ENCODE results near the gene CDKN2A.

DNA sequence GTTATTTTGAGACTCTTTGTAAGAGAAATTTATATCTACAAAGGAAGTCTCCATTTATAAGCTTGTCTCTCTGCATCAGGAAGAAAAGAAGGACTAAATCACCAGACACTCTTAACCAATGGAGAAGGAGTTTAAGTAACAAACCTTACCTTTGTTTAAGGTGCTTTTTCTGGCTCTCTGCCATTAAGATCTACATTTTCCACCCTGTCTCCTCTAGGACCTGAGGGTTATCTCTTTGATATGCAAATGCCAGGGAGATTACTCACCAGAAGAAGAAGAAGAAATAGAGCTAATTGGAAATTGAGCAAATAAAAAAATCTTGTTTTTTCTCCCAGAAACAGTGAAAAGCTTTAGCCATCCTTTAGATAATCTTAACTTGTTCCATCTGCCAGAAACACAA lies 60.9 kb downstream of the CDKN2A start:
- TF ChIP-seq, protein P1, sequence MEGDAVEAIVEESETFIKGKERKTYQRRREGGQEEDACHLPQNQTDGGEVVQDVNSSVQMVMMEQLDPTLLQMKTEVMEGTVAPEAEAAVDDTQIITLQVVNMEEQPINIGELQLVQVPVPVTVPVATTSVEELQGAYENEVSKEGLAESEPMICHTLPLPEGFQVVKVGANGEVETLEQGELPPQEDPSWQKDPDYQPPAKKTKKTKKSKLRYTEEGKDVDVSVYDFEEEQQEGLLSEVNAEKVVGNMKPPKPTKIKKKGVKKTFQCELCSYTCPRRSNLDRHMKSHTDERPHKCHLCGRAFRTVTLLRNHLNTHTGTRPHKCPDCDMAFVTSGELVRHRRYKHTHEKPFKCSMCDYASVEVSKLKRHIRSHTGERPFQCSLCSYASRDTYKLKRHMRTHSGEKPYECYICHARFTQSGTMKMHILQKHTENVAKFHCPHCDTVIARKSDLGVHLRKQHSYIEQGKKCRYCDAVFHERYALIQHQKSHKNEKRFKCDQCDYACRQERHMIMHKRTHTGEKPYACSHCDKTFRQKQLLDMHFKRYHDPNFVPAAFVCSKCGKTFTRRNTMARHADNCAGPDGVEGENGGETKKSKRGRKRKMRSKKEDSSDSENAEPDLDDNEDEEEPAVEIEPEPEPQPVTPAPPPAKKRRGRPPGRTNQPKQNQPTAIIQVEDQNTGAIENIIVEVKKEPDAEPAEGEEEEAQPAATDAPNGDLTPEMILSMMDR (IDR thresholded peaks at IDR 0.05; ENCODE audit: poor library complexity, severe bottlenecking), result no peak
- TF ChIP-seq RAD21 (conservative IDR thresholded peaks at IDR 0.05), result no peak
- TF ChIP-seq EP300 (conservative IDR thresholded peaks at IDR 0.05; ENCODE audit: poor library complexity, severe bottlenecking), result no peak
- TF ChIP-seq EZH2 (IDR thresholded peaks at IDR 0.05; ENCODE audit: borderline replicate concordance, insufficient read depth, low read length, poor library complexity, severe bottlenecking), result no peak

All from neural cell (in vitro differentiated cells).